T1000 (cell line): ENCODE measurements around the gene DNER.

ENCODE experiments used
- DNase-seq: peaks from one replicate; lab custom pipeline; 2025; ENCODE audit warnings: mixed read lengths; lab: John Stamatoyannopoulos, UW

Gene DNER

DNA sequence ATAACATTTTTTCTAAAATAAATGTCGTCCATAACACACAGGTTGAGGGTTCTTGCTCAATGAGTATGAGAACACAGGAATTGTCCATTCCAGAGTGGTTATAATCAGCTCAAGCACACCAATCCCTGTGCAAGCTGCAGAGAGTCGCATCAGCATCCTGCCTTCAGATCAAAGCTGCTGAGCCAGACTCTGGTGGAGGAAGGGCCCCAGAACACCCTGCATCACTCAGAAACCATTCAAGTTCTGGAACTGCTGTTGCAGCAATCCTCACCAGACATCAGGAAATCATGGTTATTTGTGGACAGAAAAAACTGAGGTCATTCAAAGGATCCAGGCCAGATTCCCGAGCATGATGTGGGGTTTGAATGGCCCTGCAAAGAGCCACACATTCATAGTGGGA lies 44.5 kb downstream of the DNER start:
- no peak for DNase-seq

DNA sequence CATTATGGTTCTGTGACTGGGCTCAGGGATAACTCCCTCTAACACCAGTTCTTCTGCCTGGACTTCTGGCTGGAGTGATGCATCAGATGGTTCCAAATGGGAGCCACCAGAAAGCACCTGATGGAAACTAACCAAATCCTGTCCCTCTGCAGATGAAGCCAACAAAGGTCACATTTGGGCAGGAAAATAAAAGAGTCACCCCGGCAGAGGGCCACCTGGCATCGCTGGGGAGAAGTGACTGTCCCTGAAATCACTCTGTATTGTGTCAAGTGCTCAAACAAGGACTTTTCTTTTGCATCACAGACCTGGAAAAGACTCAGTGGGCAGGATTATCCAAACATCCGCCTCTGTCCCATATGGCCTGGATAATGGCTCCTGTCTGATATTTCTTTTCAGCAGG lies 47.5 kb downstream of the DNER start:
- no peak for DNase-seq

DNA sequence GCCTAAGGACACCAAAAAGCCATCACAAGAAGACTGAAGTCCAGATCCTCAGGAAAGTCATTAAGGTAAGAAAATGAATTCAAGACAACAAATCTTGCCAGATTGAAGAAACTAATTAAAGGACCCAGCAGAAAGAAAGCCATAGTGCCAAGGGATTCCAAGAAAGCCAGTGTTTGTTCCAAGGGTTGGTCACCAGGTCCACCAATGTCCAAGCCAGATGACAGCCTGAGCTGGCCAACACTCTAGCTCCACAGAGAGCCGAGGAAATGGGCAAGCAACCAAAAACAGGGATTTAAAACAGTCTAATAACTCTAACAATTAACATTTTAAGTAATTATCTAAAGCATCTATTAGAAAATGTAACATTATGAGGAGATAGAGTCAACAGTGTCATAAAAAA lies 49.2 kb downstream of the DNER start:
- no peak for DNase-seq

DNA sequence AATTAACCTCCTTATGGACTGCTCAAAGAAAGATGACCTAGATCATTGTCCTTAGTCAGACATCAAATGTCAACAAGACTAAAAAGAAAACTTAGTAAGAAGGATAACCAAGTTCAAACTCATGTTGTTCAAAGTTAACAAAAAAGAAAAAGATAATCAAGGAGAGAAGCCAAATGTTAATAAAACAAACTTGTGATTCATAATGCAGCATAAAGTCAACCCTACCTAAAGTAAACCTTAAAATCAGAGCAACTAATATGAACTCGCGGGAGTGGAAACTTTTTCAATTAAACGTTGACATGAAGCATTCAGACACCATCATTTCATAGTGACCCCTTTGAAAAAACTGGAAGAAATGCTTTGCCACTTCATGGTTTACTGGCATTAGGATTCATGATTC lies 52.9 kb downstream of the DNER start:
- DNase-seq, result no peak

DNA sequence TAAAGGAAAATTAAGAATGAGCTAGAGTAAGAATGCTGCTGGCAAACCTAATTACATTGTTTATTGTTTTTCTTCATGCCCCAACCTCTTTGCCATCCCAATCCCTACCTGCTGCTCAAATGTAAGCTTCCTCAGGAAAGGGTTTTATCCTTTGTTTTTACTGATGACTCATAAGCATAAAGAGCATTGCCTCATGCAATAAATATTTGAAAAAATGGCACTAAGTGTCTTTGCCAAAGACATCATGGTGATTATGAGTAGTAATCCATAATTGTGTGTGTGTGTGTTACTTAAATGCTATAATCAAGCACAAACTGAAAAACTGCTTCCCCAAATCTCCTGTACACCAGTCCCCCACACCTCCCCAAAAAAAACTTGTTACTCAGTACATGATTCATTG lies 53.4 kb downstream of the DNER start:
- DNase-seq, result no peak

DNA sequence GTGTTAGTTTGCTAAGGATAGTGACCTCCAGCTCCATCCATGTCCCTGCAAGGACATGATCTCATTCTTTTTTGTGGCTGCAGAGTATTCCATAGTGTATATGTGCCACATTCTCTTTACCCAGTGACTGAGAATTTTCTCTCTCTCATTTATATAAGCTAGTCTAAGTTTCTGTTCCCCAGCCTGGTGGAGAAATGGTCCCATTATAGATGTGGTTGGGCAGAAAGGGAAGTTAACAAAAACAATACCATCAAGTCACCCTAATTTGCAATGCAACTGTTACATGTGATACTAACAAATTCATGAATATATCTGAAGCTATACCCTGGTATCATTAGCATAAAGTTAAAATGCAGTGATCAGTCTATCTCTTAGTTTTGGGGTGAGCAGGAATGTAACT lies 54.0 kb downstream of the DNER start:
- DNase-seq, result no peak

DNA sequence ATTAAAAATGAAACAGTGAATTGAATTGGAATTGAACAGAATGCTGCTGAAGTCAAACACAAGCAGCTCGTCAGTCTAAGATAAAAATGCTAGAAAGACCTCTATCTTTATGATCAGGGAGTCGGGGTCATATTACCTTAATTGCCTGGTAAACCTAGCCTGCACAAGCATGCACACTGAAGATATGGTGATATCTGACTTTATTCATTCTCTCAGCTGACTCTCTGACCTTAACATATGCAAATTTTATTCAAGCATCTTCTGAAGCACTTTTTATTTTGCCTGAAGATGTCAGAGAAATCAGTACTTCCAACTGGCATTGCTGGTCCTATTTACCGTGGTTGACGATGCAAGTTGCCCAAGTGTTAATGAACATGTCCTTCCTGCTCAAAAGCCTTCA lies 56.4 kb downstream of the DNER start:
- DNase-seq, result no peak

DNA sequence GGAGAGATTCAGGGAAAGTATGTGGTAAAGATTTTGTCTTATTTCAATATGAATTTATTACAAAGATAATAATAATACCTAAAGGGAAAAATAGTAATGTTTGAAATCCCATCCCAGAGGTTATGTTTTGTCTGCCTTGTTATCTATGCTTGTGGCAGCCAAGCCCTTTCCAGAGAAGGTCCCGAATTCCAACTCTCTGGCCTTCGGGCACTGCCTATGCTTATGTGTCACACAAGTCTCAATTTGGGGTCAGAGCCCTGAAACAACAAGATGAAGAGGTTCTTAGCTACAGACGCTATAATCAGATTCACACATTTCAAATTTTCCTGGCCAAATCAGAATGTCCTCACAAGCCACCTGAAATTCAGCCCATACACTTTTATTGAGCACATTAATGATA lies 59.9 kb downstream of the DNER start:
- DNase-seq, result no peak

DNA sequence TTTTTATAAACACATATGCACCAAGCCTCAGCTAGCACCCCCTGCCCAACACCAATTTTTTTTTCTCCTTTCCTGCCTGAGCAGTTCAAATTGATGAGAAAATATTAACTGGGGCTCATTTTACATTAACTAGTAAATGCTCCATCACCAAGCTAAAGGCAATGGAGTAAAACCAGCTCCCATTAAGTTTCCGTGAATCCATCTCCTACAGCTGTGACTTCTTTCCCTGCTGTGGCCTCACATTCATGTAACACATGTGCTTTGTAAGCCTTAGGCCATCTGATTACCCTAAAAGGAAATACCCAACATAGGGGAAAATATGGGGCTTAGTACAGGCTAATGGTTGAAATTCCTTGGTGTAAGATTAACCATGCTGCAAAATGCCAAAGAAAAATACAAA lies 60.8 kb downstream of the DNER start:
- DNase-seq, result no peak

DNA sequence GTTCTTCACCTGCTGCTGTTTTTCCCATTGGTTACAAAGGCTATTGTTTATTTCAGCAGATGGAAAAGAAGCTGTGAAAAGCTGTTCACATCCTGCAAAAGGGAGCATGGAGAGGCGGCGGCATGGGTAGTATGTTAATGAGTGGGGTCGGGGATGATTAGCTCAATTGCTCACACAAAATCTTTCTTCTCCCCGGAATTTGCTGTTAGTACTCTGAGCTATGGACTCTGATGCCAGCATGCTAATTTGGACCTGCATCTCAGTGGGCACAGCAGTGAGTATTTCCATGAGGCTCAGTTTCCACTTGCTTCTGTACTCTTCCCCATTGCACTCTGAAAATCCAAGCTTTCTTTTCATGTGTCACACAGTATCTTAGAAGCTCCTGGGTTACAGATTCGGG lies 61.6 kb downstream of the DNER start:
- no peak for DNase-seq

DNA sequence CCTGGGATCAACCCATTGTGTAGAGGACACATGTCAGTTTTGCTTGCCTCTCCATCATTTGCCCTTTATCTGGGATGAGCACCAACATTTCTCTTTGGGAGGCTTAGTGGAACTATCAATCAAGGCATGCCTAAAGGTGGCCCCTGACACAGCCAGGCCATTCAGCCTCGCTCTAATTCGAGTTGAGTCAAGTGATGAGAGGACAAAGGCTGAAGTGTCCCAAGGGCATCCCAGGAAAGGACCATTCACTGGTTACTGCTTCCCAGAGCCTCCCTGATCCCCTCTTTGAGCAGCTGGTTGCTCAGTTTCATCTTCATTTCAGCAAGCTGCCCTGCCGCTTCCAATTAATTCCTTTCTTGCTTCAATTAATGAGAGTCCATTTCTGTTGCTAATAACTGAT lies 63.5 kb downstream of the DNER start:
- no peak for DNase-seq

DNA sequence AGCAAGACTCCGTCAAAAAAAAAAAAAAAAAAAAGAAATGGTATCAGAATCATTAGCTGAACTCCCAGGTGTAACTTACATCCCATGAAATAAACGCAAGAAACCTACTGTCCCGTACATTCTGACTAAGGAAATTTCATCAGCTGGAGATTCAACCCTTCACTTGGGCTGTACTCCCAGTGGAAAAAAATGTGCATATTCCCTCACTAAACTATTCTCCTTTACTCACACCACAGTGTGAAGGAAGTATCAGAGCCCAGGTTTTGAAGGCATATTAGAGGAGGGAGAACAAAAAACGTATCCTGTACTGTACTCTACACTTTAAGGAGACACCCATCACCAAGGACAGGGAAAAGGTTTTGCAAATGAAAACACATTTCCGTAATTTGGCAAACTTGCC lies 64.3 kb downstream of the DNER start:
- no peak for DNase-seq

DNA sequence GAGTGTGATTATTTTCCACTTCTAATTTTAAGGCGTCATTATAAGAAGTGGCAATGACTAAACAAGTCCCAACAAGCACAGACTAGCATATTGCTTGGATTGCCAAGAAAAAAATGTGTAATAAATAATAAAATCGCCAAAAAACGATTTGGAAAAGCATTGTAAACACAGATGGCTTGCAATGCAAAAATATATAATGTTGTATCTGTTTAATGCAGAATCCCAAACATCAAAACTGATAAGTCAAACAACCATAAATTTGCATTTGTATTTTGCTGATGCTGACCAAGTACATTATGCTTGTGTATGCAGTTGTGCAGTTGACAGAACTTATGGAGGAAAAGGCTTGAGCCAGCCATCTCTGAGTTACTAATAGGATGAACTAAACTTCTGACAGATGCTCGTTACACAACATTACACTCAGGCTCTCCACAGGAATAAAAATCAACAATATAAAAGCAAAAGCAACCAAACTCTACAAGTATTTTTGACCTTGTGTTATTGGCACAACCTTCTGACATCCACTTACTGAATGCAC lies 68.1 kb downstream of the DNER start:
- DNase-seq, result no peak

DNA sequence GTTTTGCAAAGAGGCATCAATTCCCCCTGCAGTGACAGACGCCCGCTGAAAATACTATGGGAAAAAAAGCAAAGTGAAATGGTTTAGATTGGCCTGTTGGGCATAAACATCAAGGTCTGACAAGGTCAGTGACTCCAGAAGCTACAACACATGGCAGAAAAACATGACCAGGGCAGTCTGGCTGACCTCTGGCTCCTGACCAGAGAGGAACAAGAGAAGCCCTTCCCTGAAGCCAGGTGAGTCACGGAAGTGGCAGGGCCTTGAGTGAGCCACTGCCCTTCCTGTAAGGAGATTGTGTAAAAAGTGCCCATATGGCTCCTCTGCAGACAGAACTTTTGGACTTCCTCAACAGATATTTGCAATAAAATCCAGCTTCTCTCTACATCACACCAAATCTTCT lies 72.0 kb downstream of the DNER start:
- DNase-seq, result no peak

DNA sequence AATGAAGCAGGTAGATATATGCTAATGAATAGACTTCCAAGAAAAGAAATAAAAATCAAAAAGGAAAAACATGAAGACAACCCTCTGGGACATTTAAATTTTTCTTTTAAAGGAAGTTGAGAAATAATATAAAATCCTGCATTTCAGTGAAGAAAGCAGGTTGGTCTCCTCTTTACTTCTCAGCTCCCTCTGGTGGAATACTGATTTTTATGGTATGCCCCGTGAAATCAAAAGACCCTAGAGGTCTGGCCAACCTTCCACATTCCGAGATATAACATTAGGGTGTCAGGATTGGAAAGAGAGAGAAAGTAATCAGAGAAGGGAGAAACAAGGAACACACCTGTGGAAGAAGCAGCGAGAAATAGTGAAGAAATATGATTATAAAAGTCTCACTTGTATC lies 72.7 kb downstream of the DNER start:
- DNase-seq, result no peak

DNA sequence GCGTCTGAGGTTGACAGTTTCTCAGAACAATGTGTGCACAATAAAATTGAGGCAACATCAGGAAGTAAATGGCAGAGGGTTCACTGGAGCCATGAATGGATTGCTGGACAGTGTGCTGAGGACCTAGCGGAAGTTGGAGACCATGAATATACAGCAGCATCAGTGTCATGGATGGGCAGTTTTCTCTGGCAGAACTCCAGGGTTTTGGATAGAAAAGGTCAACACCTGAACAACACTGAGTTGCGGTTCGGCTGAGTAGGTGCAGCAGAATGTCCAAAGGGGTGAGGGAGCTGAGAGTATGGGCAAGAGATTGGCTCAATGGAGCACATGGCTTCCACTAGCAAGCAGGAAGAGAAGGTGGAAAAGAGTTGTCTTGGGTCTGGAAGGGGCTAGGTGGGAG lies 73.7 kb downstream of the DNER start:
- no peak for DNase-seq

DNA sequence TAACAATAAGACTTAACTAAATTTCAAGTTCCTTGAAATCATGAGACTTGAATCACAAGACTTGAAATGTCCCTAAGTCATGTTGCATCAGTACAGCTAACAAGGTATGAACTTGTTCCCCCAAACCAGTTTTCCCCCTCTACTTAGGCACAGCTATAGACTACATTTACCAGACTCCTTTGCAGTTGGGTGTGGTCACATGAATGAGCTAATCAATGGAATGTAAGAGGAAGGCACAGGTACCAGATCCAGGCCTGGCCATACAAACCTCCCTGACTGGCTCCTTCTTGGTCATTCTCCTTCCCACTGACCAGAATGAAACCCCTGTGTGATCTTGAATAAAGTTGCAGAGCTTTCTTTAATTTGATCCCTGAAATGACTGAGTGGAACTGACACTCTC lies 77.8 kb downstream of the DNER start:
- no peak for DNase-seq

DNA sequence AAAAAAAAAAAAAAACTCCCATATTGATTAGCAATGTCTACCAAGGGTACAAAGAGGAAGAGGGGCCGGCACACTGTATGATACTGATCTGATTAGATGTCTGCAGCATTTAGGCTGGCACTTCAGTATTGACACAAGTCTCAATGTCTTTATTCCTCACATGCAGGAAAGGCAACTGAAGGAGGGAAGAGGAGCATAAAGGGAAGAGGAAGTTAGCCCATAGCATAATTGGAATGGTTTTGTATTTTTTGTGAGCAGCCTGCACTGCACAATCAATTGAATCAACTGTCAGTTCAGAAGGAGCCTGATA lies 79.0 kb downstream of the DNER start:
- DNase-seq, result no peak

DNA sequence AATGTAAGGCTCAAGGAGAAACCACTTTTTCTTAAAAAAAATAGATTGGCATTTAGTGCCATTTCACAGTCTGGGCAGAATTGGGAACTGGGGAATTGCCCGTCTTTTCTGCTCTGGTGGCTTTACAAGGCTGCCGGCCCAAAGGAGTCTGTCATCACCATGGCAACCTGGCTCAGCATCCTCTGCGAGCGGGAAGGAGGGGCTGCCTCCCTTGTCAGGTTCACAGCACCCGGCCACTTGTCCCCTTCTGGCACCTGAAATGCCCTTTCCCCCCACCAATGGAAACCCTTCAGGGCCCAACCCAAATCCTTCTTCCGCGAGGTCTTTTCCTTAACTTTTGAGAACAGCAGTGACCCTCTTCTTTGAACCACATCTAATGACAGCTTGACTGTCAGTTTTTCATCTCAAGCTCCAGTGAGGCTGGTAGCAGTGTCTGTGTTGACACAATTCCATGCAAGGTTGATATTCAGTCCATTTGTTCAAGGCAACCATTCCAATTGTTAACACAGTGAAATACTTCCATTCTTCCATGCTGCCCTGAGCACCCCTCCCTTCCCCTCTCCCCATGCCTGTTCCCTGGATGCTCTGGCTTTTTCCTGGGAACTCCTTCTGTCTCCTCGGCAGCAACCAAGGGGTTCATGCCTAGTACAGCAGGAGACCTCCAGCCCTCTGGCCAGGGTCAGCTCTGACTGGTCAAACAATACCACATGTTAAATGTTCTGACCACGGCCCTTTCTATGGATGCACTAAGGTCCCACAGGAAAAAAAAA lies 79.6 kb downstream of the DNER start:
- no peak for DNase-seq

DNA sequence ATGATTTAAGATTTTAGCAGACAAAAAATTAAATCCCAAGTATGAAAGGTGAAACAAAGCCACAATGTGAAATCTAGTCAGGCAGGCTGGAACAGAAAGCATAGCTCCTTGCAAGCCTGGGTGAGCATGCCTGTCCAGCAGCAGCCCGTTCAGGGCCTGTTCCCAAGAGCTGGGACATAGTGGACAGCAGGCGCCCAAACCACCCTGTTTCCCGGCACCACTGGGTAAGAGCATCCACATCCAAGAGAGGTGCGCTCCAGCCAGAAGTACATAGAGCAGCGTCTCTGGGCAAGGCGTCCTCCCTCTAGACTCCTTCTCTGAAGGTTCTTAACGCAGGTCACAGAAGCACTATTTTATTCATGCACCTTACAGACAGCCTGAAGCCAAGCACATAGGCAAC lies 80.8 kb downstream of the DNER start:
- DNase-seq, result no peak

DNA sequence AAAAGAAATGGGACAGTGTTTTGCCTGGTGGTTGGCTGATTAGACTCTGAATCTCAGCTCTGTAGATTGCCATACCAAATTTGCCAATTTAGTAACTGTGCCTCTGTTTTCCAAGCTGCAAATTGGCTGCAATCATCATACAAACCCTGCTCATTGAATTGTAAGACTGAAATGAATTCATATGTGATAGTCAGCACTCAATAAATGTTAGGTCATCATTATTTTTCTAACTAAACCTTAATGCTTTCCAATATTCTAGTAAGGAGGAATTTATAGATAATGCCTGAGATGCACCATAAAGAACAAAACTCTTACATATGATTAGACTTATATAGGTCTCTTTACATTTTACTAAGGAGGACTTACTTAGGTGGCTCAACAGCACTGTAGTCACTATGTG lies 85.3 kb downstream of the DNER start:
- no peak for DNase-seq

DNA sequence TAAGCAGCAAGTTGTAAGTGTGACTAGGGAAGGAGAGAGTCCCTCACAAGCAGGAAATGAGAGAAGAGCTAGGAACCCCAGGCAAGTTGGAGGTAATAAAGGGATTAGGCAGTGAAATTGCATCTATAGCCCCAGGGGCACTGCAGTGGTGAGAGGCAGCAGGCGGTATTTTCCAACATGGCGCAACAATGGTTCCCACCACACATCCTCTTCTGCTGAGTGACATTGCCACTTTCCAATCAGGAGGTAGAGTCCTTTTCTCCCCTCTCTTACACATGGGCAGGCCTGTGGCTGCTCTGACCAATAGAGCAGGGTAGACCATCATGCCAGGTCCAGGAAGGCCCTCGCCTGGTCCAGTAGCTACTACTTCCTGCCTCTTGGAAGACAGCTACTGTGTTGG lies 86.6 kb downstream of the DNER start:
- DNase-seq, result no peak

DNA sequence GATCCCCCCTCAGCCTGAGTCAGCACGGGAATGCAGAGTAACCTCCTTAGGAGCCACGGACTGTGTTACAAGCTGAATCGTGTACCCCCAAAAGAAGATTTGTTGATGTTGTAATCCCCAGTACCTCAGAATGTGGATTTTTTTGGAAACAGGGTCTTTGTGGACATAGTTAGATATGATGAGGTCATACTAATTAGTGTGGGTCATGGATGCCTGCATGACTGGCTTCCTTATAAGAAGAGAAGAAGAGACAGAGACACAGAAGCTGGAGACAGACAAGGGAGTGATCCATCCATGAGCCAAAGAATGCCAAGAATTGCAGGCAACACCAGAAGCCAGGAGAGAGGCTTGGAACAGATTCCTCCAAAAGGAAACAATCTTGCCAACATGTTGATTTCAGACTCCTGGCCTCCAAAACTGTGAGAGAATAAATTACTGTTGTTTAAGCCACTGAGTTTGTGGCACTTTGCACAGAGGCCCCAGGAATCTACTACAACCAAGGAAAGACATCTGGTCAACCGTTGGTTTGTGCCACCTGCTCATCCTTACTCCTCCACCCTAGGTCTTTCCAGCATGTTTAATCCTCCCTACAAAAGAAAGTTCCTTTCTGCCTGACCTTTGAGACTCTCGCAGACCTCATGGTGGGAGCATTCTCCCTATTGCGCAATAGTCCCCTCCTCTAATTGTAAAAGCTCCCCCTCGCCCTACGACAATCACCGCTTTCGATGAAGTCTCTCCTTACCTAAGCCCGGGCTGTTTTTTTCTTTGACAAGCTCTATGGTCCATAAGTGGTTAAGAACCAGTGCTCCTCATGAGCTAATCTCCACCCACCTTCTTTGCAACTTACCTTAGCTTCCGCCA lies 91.6 kb downstream of the DNER start:
- no peak for DNase-seq

DNA sequence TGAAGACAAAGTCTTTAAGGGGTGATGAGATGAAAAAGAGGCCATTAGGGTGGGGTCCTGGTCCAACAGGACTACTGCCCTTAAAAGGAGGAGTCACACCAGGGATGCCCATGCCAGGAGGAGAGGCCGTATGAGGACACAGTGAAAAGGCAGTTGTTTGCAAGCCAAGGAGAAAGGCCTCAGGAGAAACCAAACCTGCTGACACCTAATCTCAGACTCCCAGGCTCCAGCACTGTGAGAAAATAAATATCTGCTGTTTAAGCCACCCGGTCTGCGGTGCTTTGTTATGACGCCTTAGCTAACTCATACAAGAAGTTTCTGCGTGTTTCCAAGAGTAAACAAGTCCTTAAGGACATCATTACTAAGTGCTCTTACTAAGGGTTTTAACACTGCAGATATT lies 93.6 kb downstream of the DNER start:
- no peak for DNase-seq
